PC-3 (cell line): Measurements from ENCODE around the gene RAB9B.

Experiments
- EZH2 ChIP-seq: fragments of 300-600 bp; sonication (generic); IDR thresholded peaks from one replicate; pipeline ENCODE4 v1.6.1; 2017; ENCODE audit warnings: antibody characterized with exemption, mild to moderate bottlenecking, low read length; ENCODE audit not compliant: unreplicated experiment
- EZH2phosphoT487 ChIP-seq: fragments of 300-600 bp; sonication (generic); IDR thresholded peaks from 2 replicates; pipeline ENCODE4 v1.6.1; 2018; ENCODE audit warnings: mild to moderate bottlenecking, antibody characterized with exemption, low read length, borderline replicate concordance
- TF ChIP-seq, protein P1 (sequence below): fragments of 300-600 bp; sonication (generic); conservative IDR thresholded peaks from 2 replicates; pipeline ENCODE4 v1.5.1; 2017; ENCODE audit warnings: antibody characterized with exemption, low read depth, mild to moderate bottlenecking, low read length

DNA sequence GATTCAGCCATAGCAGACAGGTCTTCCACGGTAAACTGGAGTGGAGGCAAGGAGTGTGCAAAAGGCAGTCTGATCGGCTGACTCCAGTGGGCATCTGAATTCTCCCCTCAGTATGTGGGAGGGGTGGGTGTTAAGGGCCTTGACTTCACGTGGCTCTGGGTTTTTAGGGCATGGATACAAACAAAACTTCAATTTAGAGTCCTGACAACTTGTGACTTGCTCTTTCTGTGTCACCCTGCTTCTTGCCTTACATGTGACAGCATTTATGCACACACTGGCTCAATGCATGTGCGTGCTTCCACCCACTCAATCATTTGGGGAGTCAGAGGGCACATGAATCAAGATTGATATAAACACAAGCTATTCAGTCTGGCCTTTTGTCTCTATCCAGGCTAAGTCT lies 37.9 kb downstream of the RAB9B start:
- TF ChIP-seq, protein P1, sequence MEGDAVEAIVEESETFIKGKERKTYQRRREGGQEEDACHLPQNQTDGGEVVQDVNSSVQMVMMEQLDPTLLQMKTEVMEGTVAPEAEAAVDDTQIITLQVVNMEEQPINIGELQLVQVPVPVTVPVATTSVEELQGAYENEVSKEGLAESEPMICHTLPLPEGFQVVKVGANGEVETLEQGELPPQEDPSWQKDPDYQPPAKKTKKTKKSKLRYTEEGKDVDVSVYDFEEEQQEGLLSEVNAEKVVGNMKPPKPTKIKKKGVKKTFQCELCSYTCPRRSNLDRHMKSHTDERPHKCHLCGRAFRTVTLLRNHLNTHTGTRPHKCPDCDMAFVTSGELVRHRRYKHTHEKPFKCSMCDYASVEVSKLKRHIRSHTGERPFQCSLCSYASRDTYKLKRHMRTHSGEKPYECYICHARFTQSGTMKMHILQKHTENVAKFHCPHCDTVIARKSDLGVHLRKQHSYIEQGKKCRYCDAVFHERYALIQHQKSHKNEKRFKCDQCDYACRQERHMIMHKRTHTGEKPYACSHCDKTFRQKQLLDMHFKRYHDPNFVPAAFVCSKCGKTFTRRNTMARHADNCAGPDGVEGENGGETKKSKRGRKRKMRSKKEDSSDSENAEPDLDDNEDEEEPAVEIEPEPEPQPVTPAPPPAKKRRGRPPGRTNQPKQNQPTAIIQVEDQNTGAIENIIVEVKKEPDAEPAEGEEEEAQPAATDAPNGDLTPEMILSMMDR, result no peak
- TF ChIP-seq EZH2phosphoT487 (no peak), EZH2 (no peak)
